H9 (cell line): ENCODE results near the gene MOB1B. TPM values are rescaled to one million over a fixed set of nuclear protein-coding genes. Genes with fewer than 3 reads are reported as not detected.
"Not testable (repeated sequence)": the region's sequence is repeated elsewhere in the genome, so short reads cannot be mapped to it uniquely, and the experiment has no call there.

Experiments
- DNase-seq: peaks from one replicate; pipeline ENCODE4 v3.0.0-alpha.2; 2017
- H2AFZ ChIP-seq: one replicate; pipeline ENCODE4 v1.6.1; 2013; ENCODE audit warnings: mild to moderate bottlenecking, low read length, control low read depth, moderate library complexity
- H2AK5ac ChIP-seq: 2 replicates; pipeline ENCODE4 v1.6.1; 2013; ENCODE audit warnings: low read length, control low read depth, mixed read lengths; ENCODE audit not compliant: insufficient read length
- H2BK120ac ChIP-seq: one replicate; pipeline ENCODE4 v1.6.1; 2013; ENCODE audit warnings: low read depth, mild to moderate bottlenecking, low read length, control low read depth, inconsistent platforms; ENCODE audit not compliant: poor library complexity, severe bottlenecking
- H2BK12ac ChIP-seq: 2 replicates; pipeline ENCODE4 v1.6.1; 2013; ENCODE audit warnings: low read length, control low read depth, mixed read lengths, low read depth; ENCODE audit not compliant: insufficient read length
- H2BK15ac ChIP-seq: 2 replicates; pipeline ENCODE4 v1.6.1; 2013; ENCODE audit warnings: low read depth, low read length, control low read depth
- H2BK20ac ChIP-seq: one replicate; pipeline ENCODE4 v1.6.1; 2013; ENCODE audit warnings: low read depth, mild to moderate bottlenecking, low read length, control low read depth, inconsistent platforms; ENCODE audit not compliant: poor library complexity, severe bottlenecking
- H2BK5ac ChIP-seq: 2 replicates; pipeline ENCODE4 v1.6.1; 2013; ENCODE audit warnings: low read length, control low read depth, mixed read lengths; ENCODE audit not compliant: insufficient read length
- H3K14ac ChIP-seq: 2 replicates; pipeline ENCODE4 v1.6.1; 2013; ENCODE audit warnings: low read length, control low read depth; ENCODE audit not compliant: insufficient read depth
- H3K18ac ChIP-seq: 2 replicates; pipeline ENCODE4 v1.6.1; 2013; ENCODE audit warnings: low read depth, mild to moderate bottlenecking, mixed read lengths, low read length, control low read depth; ENCODE audit not compliant: insufficient read length
- H3K23ac ChIP-seq: 2 replicates; pipeline ENCODE4 v1.6.1; 2013; ENCODE audit warnings: low read length, control low read depth, mixed read lengths, low read depth; ENCODE audit not compliant: insufficient read length
- H3K23me2 ChIP-seq: 2 replicates; pipeline ENCODE4 v1.6.1; 2013; ENCODE audit warnings: low read depth, mild to moderate bottlenecking, mixed read lengths, low read length, control low read depth; ENCODE audit not compliant: insufficient read length, poor library complexity, severe bottlenecking
- H3K27ac ChIP-seq: 2 replicates; pipeline ENCODE4 v1.5.1; 2013; ENCODE audit warnings: low read length, control low read depth, mixed read lengths, low read depth; ENCODE audit not compliant: insufficient read length
- H3K27me3 ChIP-seq: 2 replicates; pipeline ENCODE4 v1.6.1; 2013; ENCODE audit warnings: low read length, control low read depth, inconsistent platforms; ENCODE audit not compliant: insufficient read depth
- H3K4ac ChIP-seq: 2 replicates; pipeline ENCODE4 v1.6.1; 2013; ENCODE audit warnings: low read depth, mild to moderate bottlenecking, control low read depth, inconsistent platforms, low read length, moderate library complexity
- H3K4me1 ChIP-seq: 2 replicates; pipeline ENCODE4 v1.6.1; 2013; ENCODE audit warnings: low read length, control low read depth, inconsistent platforms; ENCODE audit not compliant: insufficient read depth
- H3K4me2 ChIP-seq: 2 replicates; pipeline ENCODE4 v1.6.1; 2013; ENCODE audit warnings: low read length, control low read depth, mixed read lengths; ENCODE audit not compliant: insufficient read length, insufficient read depth
- H3K56ac ChIP-seq: 2 replicates; pipeline ENCODE4 v1.6.1; 2013; ENCODE audit warnings: low read depth, mild to moderate bottlenecking, mixed read lengths, low read length, control low read depth; ENCODE audit not compliant: insufficient read length
- H3K79me1 ChIP-seq: 2 replicates; pipeline ENCODE4 v1.6.1; 2013; ENCODE audit warnings: low read depth, mild to moderate bottlenecking, moderate library complexity, low read length, control low read depth, inconsistent platforms; ENCODE audit not compliant: insufficient read depth, poor library complexity, severe bottlenecking
- H3K79me2 ChIP-seq: 2 replicates; pipeline ENCODE4 v1.6.1; 2013; ENCODE audit warnings: low read length, control low read depth, inconsistent platforms; ENCODE audit not compliant: insufficient read depth
- H3K9ac ChIP-seq: 2 replicates; pipeline ENCODE4 v1.6.1; 2013; ENCODE audit warnings: low read length, control low read depth, mixed read lengths; ENCODE audit not compliant: insufficient read length; ENCODE audit errors: extremely low read depth
- H3K9me3 ChIP-seq: one replicate; pipeline ENCODE4 v1.6.1; 2013; ENCODE audit warnings: low read depth, low read length, inconsistent platforms; ENCODE audit not compliant: control insufficient read depth
- H3T11ph ChIP-seq: one replicate; pipeline ENCODE4 v1.6.1; 2013; ENCODE audit warnings: mild to moderate bottlenecking, low read length, control low read depth, inconsistent platforms
- H4K20me1 ChIP-seq: one replicate; pipeline ENCODE4 v1.6.1; 2013; ENCODE audit not compliant: control insufficient read depth, insufficient read length, insufficient read depth
- H4K5ac ChIP-seq: 2 replicates; pipeline ENCODE4 v1.6.1; 2013; ENCODE audit warnings: low read depth, mild to moderate bottlenecking, mixed read lengths, low read length, control low read depth; ENCODE audit not compliant: insufficient read length
- H4K8ac ChIP-seq: replicated peaks from 2 replicates; pipeline ENCODE4 v1.6.1; 2013; ENCODE audit warnings: low read length, control low read depth, mixed read lengths, low read depth; ENCODE audit not compliant: insufficient read length
- H4K91ac ChIP-seq: 2 replicates; pipeline ENCODE4 v1.6.1; 2013; ENCODE audit warnings: low read depth, mild to moderate bottlenecking, moderate library complexity, mixed read lengths, low read length, control low read depth; ENCODE audit not compliant: insufficient read length
- H3K27ac Mint-ChIP-seq, 3 experiments: 2 replicates in 2 of 3; 3 replicates in 1 of 3; pipeline ENCODE4 v1.8.0; 2020 to 2021; ENCODE audit warnings: mixed read lengths in 3 of 3, mild to moderate bottlenecking in 1 of 3, moderate library complexity in 1 of 3
- H3K27me3 Mint-ChIP-seq: 2 replicates; pipeline ENCODE4 v1.8.0; 2021; ENCODE audit warnings: low read depth, mild to moderate bottlenecking, moderate library complexity, mixed read lengths
- H3K36me3 Mint-ChIP-seq, 3 experiments: 2 replicates in 2 of 3; 3 replicates in 1 of 3; pipeline ENCODE4 v1.8.0; 2020 to 2021; ENCODE audit warnings: low read depth in 3 of 3, mixed read lengths in 3 of 3; ENCODE audit not compliant: insufficient read depth in 1 of 3
- H3K4me1 Mint-ChIP-seq, 2 experiments: 2 replicates each; pipeline ENCODE4 v1.8.0; 2020; ENCODE audit warnings: mixed read lengths in 2 of 2
- H3K4me3 Mint-ChIP-seq, 2 experiments: 2 replicates in 1 of 2; 3 replicates in 1 of 2; pipeline ENCODE4 v1.8.0; 2020 to 2021; ENCODE audit warnings: mild to moderate bottlenecking in 2 of 2, mixed read lengths in 2 of 2, moderate library complexity in 1 of 2
- H3K9me3 Mint-ChIP-seq, 2 experiments: 2 replicates in 1 of 2; 3 replicates in 1 of 2; pipeline ENCODE4 v1.8.0; 2020; ENCODE audit warnings: mild to moderate bottlenecking in 2 of 2, mixed read lengths in 2 of 2, moderate library complexity in 1 of 2
- CTCF ChIP-seq: fragments of 200-600 bp; sonication (generic); conservative IDR thresholded peaks from 3 replicates; pipeline ENCODE4 v1.8.0; 2021; ENCODE audit warnings: antibody characterized with exemption, mild to moderate bottlenecking
- WGBS: extraction: QIAGEN DNeasy Blood & Tissue Kit; methylation state at CpG from one replicate; pipeline ENCODE4 v1.1.7; 2013; ENCODE audit warnings: missing lambda C conversion rate, low lambda C conversion rate, mixed read lengths; ENCODE audit not compliant: insufficient read length; ENCODE audit errors: extremely low coverage; 5-methylcytosine and 5-hydroxymethylcytosine counted together
- total RNA-seq: library from RNA; stranded (reverse); gene quantifications from 2 replicates; pipeline ENCODE4 v1.2.1, GENCODE V29; 2021

Gene MOB1B
- total RNA-seq, 1 experiment from 2014 or later, result 30.3 TPM

GRCh38 chr4:70895811-70896491 lies 6.2 kb upstream of the MOB1B start:
- Histone ChIP-seq H3K9me3 (no peaks in the 10 kb centered on the region), H3K23ac (no peak overlapping the region), H3K4me1 (no peaks in the 10 kb centered on the region), H2BK120ac (no peak overlapping the region), H2BK12ac (no peak overlapping the region), H2BK20ac (no peak overlapping the region), H3K79me2 (no peaks in the 10 kb centered on the region), H3T11ph (no peak overlapping the region), H3K23me2 (no peaks in the 10 kb centered on the region), H4K20me1 (no peaks in the 10 kb centered on the region), H3K9ac (no peak overlapping the region), H2AK5ac (no peak overlapping the region), H3K27me3 (no peaks in the 10 kb centered on the region), H4K91ac (no peak overlapping the region), H3K56ac (no peak overlapping the region), H3K4ac (no peak overlapping the region), H3K14ac (no peak overlapping the region), H3K27ac (no peak overlapping the region), H4K8ac (no peak overlapping the region), H2BK15ac (no peak overlapping the region), H3K79me1 (no peaks in the 10 kb centered on the region), H4K5ac (no peak overlapping the region), H2BK5ac (no peak overlapping the region), H2AFZ (no peak overlapping the region), H3K18ac (no peak overlapping the region), H3K4me2 (no peak overlapping the region)
- no peak for TF ChIP-seq CTCF
- Mint-ChIP-seq H3K27ac (no peak overlapping the region), H3K36me3 (no peaks in the 10 kb centered on the region), H3K4me3 (no peak overlapping the region), H3K27me3 (peaks cover 2% of the 10 kb centered on the region; the same call in 1 of the 2 replicates), H3K9me3 (no peaks in the 10 kb centered on the region), H3K4me1 (no peaks in the 10 kb centered on the region)
- no CpG with 5 or more reads among the region's 5 CpGs for WGBS
- no peak for DNase-seq

- H3K9me3 Mint-ChIP-seq, H3K27me3 ChIP-seq, H2BK5ac ChIP-seq, DNase-seq, H2AFZ ChIP-seq, H3K4me1 ChIP-seq, H3K27ac Mint-ChIP-seq, H3K9ac ChIP-seq, H3K27ac ChIP-seq, H3K4me2 ChIP-seq, H4K91ac ChIP-seq, H2BK120ac ChIP-seq, H3T11ph ChIP-seq, H3K56ac ChIP-seq, H3K79me2 ChIP-seq, H2BK20ac ChIP-seq, H2AK5ac ChIP-seq, H2BK15ac ChIP-seq, H3K18ac ChIP-seq, H3K4ac ChIP-seq, H3K4me3 Mint-ChIP-seq, H3K79me1 ChIP-seq, H3K23ac ChIP-seq, H3K14ac ChIP-seq, H4K8ac ChIP-seq, H3K23me2 ChIP-seq, H3K27me3 Mint-ChIP-seq, H2BK12ac ChIP-seq, H4K5ac ChIP-seq, H3K9me3 ChIP-seq, H4K20me1 ChIP-seq, H3K36me3 Mint-ChIP-seq: not testable (repeated sequence)
- no CpG with 5 or more reads among the region's 6 CpGs for WGBS
- peaks cover 9 to 10% of the 10 kb centered on the region in 2 experiments for H3K4me1 Mint-ChIP-seq
Measured at GRCh38 chr4:70898581-70898980, 3.6 kb upstream of the MOB1B start.
